Measurements from ENCODE around the gene SASH1.

The SASH1 gene

GRCh38 chr6:148407372-148407771 lies 64.7 kb downstream of the SASH1 start:
- no peak for DNase-seq

- no peak for DNase-seq
Observed at GRCh38 chr6:148413321-148414091, 70.9 kb downstream of the SASH1 start.

GRCh38 chr6:148414092-148414489 lies 71.5 kb downstream of the SASH1 start:
- no peak for DNase-seq

- DNase-seq: no peak
Observed at GRCh38 chr6:148414836-148415235, 72.2 kb downstream of the SASH1 start.

- no peak for DNase-seq
Observed at GRCh38 chr6:148415511-148416260, 73.0 kb downstream of the SASH1 start.

GRCh38 chr6:148416330-148416965 lies 73.8 kb downstream of the SASH1 start:
- DNase-seq: no peak

- DNase-seq: no peak
Observed at GRCh38 chr6:148417045-148417444, 74.4 kb downstream of the SASH1 start.

- no peak for DNase-seq
Observed at GRCh38 chr6:148419430-148419829, 76.8 kb downstream of the SASH1 start.

- no peak for DNase-seq
Observed at GRCh38 chr6:148422085-148422484, 79.4 kb downstream of the SASH1 start.

- no peak for DNase-seq
Observed at GRCh38 chr6:148423133-148423532, 80.5 kb downstream of the SASH1 start.

GRCh38 chr6:148423601-148424270 lies 81.1 kb downstream of the SASH1 start:
- DNase-seq: no peak

- DNase-seq: no peak
Observed at GRCh38 chr6:148425443-148425842, 82.8 kb downstream of the SASH1 start.

- DNase-seq: no peak
Observed at GRCh38 chr6:148426317-148426977, 83.8 kb downstream of the SASH1 start.

GRCh38 chr6:148427333-148427732 lies 84.7 kb downstream of the SASH1 start:
- no peak for DNase-seq

GRCh38 chr6:148429423-148429822 lies 86.8 kb downstream of the SASH1 start:
- DNase-seq: no peak

GRCh38 chr6:148430897-148431296 lies 88.3 kb downstream of the SASH1 start:
- DNase-seq: no peak

- no peak for DNase-seq
Observed at GRCh38 chr6:148431413-148431812, 88.8 kb downstream of the SASH1 start.

GRCh38 chr6:148431840-148432239 lies 89.2 kb downstream of the SASH1 start:
- DNase-seq: no peak

GRCh38 chr6:148432462-148433195 lies 90.0 kb downstream of the SASH1 start:
- DNase-seq: no peak

GRCh38 chr6:148435386-148435785 lies 92.7 kb downstream of the SASH1 start:
- no peak for DNase-seq

GRCh38 chr6:148436466-148436865 lies 93.8 kb downstream of the SASH1 start:
- no peak for DNase-seq

GRCh38 chr6:148438632-148439031 lies 96.0 kb downstream of the SASH1 start:
- no peak for DNase-seq

Measured in activated T-cell treated with anti-CD3 and anti-CD28 coated beads for 4 hours (primary cell).